Activated naive CD8-positive, alpha-beta T cell treated with anti-CD3 and anti-CD28 coated beads for 36 hours (primary cell): ENCODE data around the gene PAPLN. TPM values are rescaled to one million over a fixed set of nuclear protein-coding genes. Genes with fewer than 3 reads are reported as not detected.

ENCODE experiments used
- DNase-seq: peaks from one replicate; pipeline ENCODE4 v3.0.0; 2021
- H3K27ac Mint-ChIP-seq: one replicate; pipeline ENCODE4 v1.8.0; 2022; ENCODE audit warnings: mild to moderate bottlenecking, moderate library complexity, mixed read lengths
- H3K27me3 Mint-ChIP-seq: one replicate; pipeline ENCODE4 v1.8.0; 2022; ENCODE audit warnings: mild to moderate bottlenecking, mixed read lengths
- H3K36me3 Mint-ChIP-seq: one replicate; pipeline ENCODE4 v1.8.0; 2021; ENCODE audit warnings: mild to moderate bottlenecking, mixed read lengths
- H3K4me1 Mint-ChIP-seq: one replicate; pipeline ENCODE4 v1.8.0; 2021; ENCODE audit warnings: mixed read lengths
- H3K4me3 Mint-ChIP-seq: one replicate; pipeline ENCODE4 v1.8.0; 2022; ENCODE audit warnings: mild to moderate bottlenecking, moderate library complexity, mixed read lengths
- H3K9me3 Mint-ChIP-seq: one replicate; pipeline ENCODE4 v1.8.0; 2022; ENCODE audit warnings: mixed read lengths
- total RNA-seq, 2 experiments: library from RNA; stranded (reverse); gene quantifications; one replicate each; pipeline ENCODE4 v1.2.3, GENCODE V29; 2021

Gene PAPLN
- total RNA-seq, 2 experiments from 2014 or later: 0.10 to 0.36 TPM

DNA sequence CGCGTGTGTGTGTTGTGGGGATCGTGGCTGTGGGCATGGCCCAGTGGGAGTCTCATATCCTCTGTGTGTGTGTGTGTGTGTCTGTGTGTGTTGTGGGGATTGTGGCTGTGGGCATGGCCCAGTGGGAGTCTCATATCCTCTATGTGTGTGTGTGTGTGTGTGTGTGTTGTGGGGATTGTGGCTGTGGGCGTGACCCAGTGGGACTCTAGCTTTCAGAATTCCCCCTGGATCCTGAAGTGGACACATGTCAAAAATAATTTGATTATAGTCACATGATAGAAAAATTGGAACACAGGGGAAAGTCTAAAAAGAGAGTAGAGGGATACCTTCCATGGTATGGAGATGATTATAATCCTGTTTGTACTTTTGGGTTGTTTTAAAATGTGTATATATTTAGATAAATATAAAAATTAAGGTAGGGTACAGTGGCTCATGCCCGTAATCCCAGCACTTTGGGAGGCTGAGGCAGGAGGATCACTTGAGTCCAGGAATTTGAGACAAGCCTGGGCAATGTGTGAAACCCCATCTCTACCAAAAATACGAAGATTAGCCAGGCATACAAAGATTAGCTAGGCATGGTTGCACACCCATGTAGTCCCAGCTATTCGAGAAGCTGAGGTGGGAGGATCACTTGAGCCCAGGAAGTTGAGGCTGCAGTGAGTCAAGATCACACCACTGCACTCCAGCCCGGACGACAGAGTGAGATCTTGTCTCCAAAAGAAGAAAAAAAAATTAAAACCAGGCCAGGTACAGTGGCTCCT lies 11.0 kb downstream of the PAPLN start:
- no peak overlapping the region for H3K27ac Mint-ChIP-seq
- no peaks in the 10 kb centered on the region for H3K36me3 Mint-ChIP-seq
- peaks cover 22% of the 10 kb centered on the region for H3K4me1 Mint-ChIP-seq
- H3K9me3 Mint-ChIP-seq: no peaks in the 10 kb centered on the region
- H3K27me3 Mint-ChIP-seq: peaks cover 28% of the 10 kb centered on the region
- H3K4me3 Mint-ChIP-seq: no peak overlapping the region
- no peak for DNase-seq

DNA sequence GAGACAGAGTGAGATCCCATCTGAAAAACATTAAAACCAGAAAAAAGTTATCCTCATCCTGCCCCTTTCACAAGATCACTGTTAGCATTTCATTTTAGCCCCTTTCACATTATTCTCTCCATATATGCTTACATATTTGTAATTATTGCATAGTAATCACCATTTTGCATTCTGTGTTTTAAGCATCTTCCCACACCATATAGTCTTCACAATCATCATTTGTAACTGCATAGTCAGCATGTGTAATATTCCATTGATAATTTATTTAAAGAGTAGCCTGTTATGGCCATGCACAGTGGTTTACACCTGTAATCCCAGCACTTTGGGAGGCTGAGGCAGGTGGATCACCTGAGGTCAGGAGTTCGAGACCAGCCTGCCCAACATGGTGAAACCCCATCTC lies 11.8 kb downstream of the PAPLN start:
- Mint-ChIP-seq H3K4me1 (peaks cover 16% of the 10 kb centered on the region), H3K9me3 (no peaks in the 10 kb centered on the region), H3K4me3 (no peak overlapping the region), H3K27ac (no peak overlapping the region), H3K27me3 (peaks cover 21% of the 10 kb centered on the region), H3K36me3 (no peaks in the 10 kb centered on the region)
- DNase-seq: no peak

GRCh38 chr14:73249564-73250316 lies 12.4 kb downstream of the PAPLN start:
- Mint-ChIP-seq H3K4me1 (peaks cover 16% of the 10 kb centered on the region), H3K4me3 (no peak overlapping the region), H3K27ac (no peak overlapping the region), H3K9me3 (no peaks in the 10 kb centered on the region), H3K27me3 (peaks cover 15% of the 10 kb centered on the region), H3K36me3 (no peaks in the 10 kb centered on the region)
- no peak for DNase-seq

- Mint-ChIP-seq H3K4me3 (no peak overlapping the region), H3K27ac (no peak overlapping the region), H3K9me3 (no peaks in the 10 kb centered on the region), H3K27me3 (peaks cover 9% of the 10 kb centered on the region), H3K36me3 (no peaks in the 10 kb centered on the region), H3K4me1 (peaks cover 13% of the 10 kb centered on the region)
- no peak for DNase-seq
Observed at GRCh38 chr14:73250317-73250713, 13.0 kb downstream of the PAPLN start.

GRCh38 chr14:73250781-73251500 lies 13.6 kb downstream of the PAPLN start:
- Mint-ChIP-seq H3K36me3 (no peaks in the 10 kb centered on the region), H3K27me3 (peaks cover 7% of the 10 kb centered on the region), H3K9me3 (no peaks in the 10 kb centered on the region), H3K4me1 (peaks cover 13% of the 10 kb centered on the region), H3K4me3 (no peak overlapping the region), H3K27ac (no peak overlapping the region)
- DNase-seq: no peak

DNA sequence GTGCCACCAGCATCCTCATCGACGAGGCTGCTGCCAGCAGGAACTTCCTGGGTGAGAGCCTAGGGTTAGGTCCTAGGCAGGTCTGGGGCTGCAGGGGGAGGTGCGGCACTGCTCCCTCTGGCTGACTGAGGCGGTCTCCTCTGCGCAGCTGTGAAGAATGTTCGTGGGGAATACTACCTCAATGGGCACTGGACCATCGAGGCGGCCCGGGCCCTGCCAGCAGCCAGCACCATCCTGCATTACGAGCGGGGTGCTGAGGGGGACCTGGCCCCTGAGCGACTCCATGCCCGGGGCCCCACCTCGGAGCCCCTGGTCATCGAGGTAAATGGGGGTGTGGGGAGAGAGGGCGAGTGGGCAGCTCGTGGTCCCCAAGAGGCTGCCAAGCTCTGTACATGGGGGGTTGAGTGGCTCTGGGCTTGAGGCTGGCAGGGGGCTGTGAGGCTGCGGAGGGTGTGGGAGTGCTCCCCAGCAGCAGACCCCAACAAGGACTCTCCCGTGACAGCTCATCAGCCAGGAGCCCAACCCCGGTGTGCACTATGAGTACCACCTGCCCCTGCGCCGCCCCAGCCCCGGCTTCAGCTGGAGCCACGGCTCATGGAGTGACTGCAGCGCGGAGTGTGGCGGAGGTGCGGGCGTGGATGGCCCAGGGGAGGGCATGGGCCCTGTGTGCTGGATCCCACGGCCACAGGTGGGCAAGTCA lies 14.4 kb downstream of the PAPLN start:
- H3K4me1 Mint-ChIP-seq: peaks cover 11% of the 10 kb centered on the region
- H3K27ac Mint-ChIP-seq: no peak overlapping the region
- peaks cover 3% of the 10 kb centered on the region for H3K27me3 Mint-ChIP-seq
- no peaks in the 10 kb centered on the region for H3K9me3 Mint-ChIP-seq
- DNase-seq: no peak
- H3K4me3 Mint-ChIP-seq: no peak overlapping the region
- H3K36me3 Mint-ChIP-seq: no peaks in the 10 kb centered on the region

DNA sequence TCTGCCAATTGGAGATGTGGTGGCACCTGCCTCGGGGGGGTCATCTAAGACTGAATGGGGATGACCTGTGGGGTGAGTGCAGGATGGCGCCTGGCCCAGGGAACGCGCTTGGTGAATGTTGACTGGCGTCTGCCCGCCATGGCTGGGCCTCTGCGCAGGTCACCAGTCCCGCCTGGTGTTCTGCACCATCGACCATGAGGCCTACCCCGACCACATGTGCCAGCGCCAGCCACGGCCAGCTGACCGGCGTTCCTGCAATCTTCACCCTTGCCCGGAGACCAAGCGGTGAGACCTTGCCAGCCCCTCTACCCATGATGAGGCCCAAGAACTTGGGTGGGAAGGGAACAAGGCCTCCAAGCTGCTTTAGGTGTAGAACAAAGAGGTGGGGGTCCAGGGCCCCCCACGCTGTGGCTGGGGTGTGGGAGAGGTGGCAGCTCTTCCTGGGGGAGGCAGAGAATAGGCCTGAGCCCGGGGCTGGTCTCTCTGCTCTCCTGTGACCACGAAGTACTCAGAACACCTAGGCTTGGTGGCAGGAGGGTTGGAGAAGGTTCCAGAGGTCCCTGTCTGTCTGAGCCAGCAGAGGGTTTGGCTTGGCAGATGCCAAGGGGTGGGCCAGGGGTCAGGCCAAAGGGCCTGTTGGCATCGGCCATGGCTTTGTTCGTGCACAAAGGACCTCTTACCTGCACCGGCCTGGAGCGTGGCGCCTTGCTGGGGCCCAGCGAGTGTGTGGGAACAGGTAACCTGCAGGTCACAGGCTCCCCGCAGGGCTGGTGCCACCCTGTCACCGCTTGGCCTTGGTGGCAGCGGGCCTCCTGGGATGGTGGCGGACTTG lies 15.4 kb downstream of the PAPLN start:
- Mint-ChIP-seq H3K27me3 (no peaks in the 10 kb centered on the region), H3K27ac (no peak overlapping the region), H3K36me3 (no peaks in the 10 kb centered on the region), H3K4me3 (no peak overlapping the region), H3K4me1 (peaks cover 4% of the 10 kb centered on the region), H3K9me3 (no peaks in the 10 kb centered on the region)
- DNase-seq: no peak

DNA sequence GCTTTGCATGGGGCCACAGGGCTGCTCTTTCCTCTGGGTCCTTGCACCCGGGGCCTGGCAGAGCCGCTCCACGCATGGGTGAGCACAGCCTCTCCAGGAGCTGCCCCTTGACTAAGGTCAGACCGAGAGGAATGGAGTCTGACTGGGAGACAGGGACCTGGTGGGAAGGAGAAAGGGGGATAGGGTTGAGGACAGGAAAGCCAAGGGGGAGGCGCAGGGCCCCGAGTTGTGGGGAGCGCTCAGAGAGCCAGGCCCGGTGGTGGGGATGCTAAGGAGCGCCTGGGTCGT lies 16.0 kb downstream of the PAPLN start:
- no peak overlapping the region for H3K27ac Mint-ChIP-seq
- no peaks in the 10 kb centered on the region for H3K27me3 Mint-ChIP-seq
- no peak overlapping the region for H3K4me3 Mint-ChIP-seq
- H3K9me3 Mint-ChIP-seq: no peaks in the 10 kb centered on the region
- no peak for DNase-seq
- peaks cover 5% of the 10 kb centered on the region for H3K4me1 Mint-ChIP-seq
- H3K36me3 Mint-ChIP-seq: no peaks in the 10 kb centered on the region

GRCh38 chr14:73253721-73254120 lies 16.4 kb downstream of the PAPLN start:
- H3K4me1 Mint-ChIP-seq: peaks cover 4% of the 10 kb centered on the region
- H3K9me3 Mint-ChIP-seq: no peaks in the 10 kb centered on the region
- H3K27me3 Mint-ChIP-seq: no peaks in the 10 kb centered on the region
- no peaks in the 10 kb centered on the region for H3K36me3 Mint-ChIP-seq
- DNase-seq: no peak
- H3K4me3 Mint-ChIP-seq: no peak overlapping the region
- no peak overlapping the region for H3K27ac Mint-ChIP-seq

- no peaks in the 10 kb centered on the region for H3K27me3 Mint-ChIP-seq
- H3K27ac Mint-ChIP-seq: no peak overlapping the region
- H3K4me1 Mint-ChIP-seq: peaks cover 4% of the 10 kb centered on the region
- no peak for DNase-seq
- no peaks in the 10 kb centered on the region for H3K9me3 Mint-ChIP-seq
- H3K4me3 Mint-ChIP-seq: no peak overlapping the region
- H3K36me3 Mint-ChIP-seq: no peaks in the 10 kb centered on the region
Observed at GRCh38 chr14:73254247-73255004, 17.1 kb downstream of the PAPLN start.

DNA sequence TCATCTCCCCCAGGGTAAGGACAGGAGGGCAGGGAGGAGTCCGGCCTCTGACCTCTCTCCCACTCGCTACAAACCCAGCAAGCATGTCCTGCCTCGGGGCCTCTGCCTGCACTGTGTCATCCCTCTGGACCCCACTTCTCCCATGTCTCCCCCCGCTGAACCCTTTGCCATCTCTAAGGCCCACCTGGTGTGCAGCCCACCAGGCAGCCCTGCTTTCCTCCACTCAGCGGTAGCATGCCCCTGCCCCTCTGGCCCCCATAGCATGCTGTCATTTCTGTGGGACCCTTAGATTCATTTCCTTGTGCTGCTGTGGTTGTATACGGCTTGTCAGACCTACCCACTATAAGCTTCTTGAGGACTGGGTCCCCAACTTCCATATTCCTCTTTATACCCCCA lies 17.7 kb downstream of the PAPLN start:
- H3K27me3 Mint-ChIP-seq: no peaks in the 10 kb centered on the region
- no peak overlapping the region for H3K27ac Mint-ChIP-seq
- DNase-seq: no peak
- H3K36me3 Mint-ChIP-seq: no peaks in the 10 kb centered on the region
- H3K9me3 Mint-ChIP-seq: no peaks in the 10 kb centered on the region
- peaks cover 4% of the 10 kb centered on the region for H3K4me1 Mint-ChIP-seq
- H3K4me3 Mint-ChIP-seq: no peak overlapping the region

- no peak overlapping the region for H3K4me3 Mint-ChIP-seq
- DNase-seq: no peak
Observed at GRCh38 chr14:73255693-73256225, 18.5 kb downstream of the PAPLN start.

DNA sequence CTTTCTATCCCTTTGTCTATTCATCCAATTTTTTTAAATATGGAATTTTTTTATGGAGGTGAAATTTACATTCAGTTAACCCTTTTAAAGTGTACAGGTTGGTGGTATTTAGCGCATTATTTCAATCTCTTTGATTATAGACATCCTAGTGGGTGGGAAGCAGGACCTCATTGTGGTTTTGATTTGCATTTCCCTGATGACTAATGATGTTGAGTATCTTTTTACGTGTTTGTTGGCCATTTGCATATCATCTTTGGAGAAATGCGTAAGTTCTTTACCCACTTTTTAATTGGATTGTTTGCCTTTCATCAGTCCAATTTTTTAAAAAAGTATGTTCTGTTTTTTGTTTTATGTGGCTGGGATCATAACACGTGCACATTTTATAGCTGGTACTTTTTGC lies 20.8 kb downstream of the PAPLN start:
- no peaks in the 10 kb centered on the region for H3K36me3 Mint-ChIP-seq
- no peaks in the 10 kb centered on the region for H3K9me3 Mint-ChIP-seq
- peaks cover 4% of the 10 kb centered on the region for H3K4me1 Mint-ChIP-seq
- no peak for DNase-seq
- no peaks in the 10 kb centered on the region for H3K27me3 Mint-ChIP-seq
- no peak overlapping the region for H3K27ac Mint-ChIP-seq
- H3K4me3 Mint-ChIP-seq: no peak overlapping the region

More at GRCh38 chr14:73255693-73256225, 18.5 kb downstream of the PAPLN start:
- Mint-ChIP-seq H3K27ac (no peak overlapping the region), H3K36me3 (no peaks in the 10 kb centered on the region), H3K4me1 (peaks cover 4% of the 10 kb centered on the region), H3K9me3 (no peaks in the 10 kb centered on the region), H3K27me3 (no peaks in the 10 kb centered on the region)
